ACC112 (cell line): Measurements from ENCODE around the gene KBTBD7.

Experiments
- H2AFZ ChIP-seq: fragments of 200-600 bp; sonication (generic); one replicate; pipeline ENCODE4 v1.6.0; 2017; ENCODE audit warnings: antibody characterized with exemption, low read length; ENCODE audit not compliant: unreplicated experiment
- H3K27ac ChIP-seq: fragments of 200-600 bp; sonication (generic); 2 replicates; pipeline ENCODE4 v1.5.1; 2014; ENCODE audit warnings: low read depth, mild to moderate bottlenecking, antibody characterized with exemption, low read length, moderate library complexity
- H3K27me3 ChIP-seq: fragments of 200-600 bp; sonication (generic); 2 replicates; pipeline ENCODE4 v1.6.1; 2014; ENCODE audit warnings: mild to moderate bottlenecking, antibody characterized with exemption, low read length, moderate library complexity, mixed read lengths; ENCODE audit not compliant: insufficient read depth
- H3K36me3 ChIP-seq: fragments of 200-600 bp; sonication (generic); 2 replicates; pipeline ENCODE4 v1.6.1; 2016; ENCODE audit warnings: mild to moderate bottlenecking, antibody characterized with exemption, low read length, moderate library complexity, mixed read lengths; ENCODE audit not compliant: insufficient read depth
- H3K4me1 ChIP-seq: fragments of 200-600 bp; sonication (generic); one replicate; pipeline ENCODE4 v1.6.1; 2016; ENCODE audit warnings: low read length, mixed read lengths; ENCODE audit not compliant: insufficient read depth, unreplicated experiment, control insufficient read depth
- H3K4me3 ChIP-seq: fragments of 200-600 bp; sonication (generic); 2 replicates; pipeline ENCODE4 v1.5.1; 2014; ENCODE audit warnings: mild to moderate bottlenecking, low read depth, low read length
- H3K79me2 ChIP-seq: fragments of 200-600 bp; sonication (generic); one replicate; pipeline ENCODE4 v1.6.0; 2016; ENCODE audit warnings: low read length; ENCODE audit not compliant: control insufficient read depth, unreplicated experiment, insufficient read depth

Gene KBTBD7, protein sequence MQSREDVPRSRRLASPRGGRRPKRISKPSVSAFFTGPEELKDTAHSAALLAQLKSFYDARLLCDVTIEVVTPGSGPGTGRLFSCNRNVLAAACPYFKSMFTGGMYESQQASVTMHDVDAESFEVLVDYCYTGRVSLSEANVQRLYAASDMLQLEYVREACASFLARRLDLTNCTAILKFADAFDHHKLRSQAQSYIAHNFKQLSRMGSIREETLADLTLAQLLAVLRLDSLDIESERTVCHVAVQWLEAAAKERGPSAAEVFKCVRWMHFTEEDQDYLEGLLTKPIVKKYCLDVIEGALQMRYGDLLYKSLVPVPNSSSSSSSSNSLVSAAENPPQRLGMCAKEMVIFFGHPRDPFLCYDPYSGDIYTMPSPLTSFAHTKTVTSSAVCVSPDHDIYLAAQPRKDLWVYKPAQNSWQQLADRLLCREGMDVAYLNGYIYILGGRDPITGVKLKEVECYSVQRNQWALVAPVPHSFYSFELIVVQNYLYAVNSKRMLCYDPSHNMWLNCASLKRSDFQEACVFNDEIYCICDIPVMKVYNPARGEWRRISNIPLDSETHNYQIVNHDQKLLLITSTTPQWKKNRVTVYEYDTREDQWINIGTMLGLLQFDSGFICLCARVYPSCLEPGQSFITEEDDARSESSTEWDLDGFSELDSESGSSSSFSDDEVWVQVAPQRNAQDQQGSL

DNA sequence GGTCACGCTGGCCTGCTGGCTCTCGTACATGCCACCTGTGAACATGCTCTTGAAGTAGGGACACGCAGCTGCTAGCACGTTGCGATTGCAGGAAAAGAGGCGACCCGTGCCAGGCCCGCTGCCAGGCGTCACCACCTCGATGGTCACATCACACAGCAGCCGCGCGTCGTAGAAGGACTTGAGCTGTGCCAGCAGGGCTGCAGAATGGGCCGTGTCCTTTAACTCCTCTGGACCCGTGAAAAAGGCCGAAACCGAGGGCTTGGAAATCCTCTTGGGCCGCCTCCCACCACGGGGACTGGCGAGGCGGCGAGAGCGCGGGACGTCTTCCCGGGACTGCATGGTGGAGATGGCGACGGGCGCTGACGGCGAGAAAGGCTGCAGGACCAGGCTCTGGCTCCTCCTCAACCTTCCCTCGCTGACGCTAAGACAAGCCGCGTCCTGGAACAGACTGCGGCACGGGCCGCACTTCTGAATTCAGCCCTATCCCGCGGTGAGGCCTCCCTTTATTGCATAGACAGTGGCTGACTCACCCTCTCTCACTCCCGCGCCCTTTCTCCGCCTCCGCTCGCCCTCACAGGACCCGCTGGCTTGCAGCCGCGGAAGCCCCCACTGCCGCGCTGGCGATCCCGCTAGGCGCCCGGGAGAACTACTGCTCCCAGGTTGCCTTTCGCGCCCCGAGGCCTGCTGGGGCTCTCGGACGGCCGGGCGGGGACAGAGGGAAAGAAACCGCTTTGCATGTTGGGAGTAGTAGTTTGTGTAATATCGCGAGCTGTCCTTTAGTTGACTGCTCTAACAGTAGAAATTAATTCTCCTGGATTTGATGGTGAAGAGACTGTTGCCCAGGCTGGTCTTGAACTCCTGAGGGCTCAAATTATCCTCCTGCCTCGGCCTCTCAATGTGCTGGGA, at the start of gene KBTBD7:
KBTBD7 (minus strand) TSS at position 651 of the 906 bp plus-strand sequence; CDS start at position 339, 312 bp downstream.
- Histone ChIP-seq H3K79me2 (peaks cover 8% of the 10 kb centered on the region), H2AFZ (peak within 1 kb of the TSS; percentile 97)

DNA sequence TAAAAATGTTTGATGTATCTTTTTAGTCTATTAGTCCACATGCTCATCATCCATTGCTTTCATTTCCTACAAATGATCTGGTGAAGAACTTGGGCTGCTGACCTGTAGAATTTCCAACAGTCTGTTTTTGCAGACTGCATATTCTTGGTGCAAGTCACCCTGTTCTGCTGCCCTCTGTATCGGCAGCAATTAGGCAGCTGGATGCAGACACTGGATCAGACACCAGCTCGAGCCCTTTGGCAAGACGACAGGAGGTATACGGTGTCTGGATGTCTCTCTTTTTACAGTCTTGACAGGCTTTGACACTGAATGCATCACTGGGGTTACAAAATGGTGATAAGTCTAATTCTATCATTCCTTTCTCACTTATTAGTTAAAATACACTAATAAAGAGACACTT, 47.3 kb upstream of the KBTBD7 start:
- Histone ChIP-seq H3K36me3 (no peaks in the 10 kb centered on the region), H2AFZ (no peak overlapping the region), H3K4me3 (no peak overlapping the region), H3K4me1 (peaks cover 6% of the 10 kb centered on the region), H3K27ac (no peak overlapping the region), H3K79me2 (no peaks in the 10 kb centered on the region), H3K27me3 (no peaks in the 10 kb centered on the region)

More for the DNA sequence above, at the start of gene KBTBD7:
- Histone ChIP-seq H3K27ac (peak within 1 kb of the TSS; percentile 77), H3K36me3 (no peaks in the 10 kb centered on the region), H3K4me3 (peak within 1 kb of the TSS; percentile 79), H3K4me1 (peaks cover 18% of the 10 kb centered on the region), H3K27me3 (no peaks in the 10 kb centered on the region)

DNA sequence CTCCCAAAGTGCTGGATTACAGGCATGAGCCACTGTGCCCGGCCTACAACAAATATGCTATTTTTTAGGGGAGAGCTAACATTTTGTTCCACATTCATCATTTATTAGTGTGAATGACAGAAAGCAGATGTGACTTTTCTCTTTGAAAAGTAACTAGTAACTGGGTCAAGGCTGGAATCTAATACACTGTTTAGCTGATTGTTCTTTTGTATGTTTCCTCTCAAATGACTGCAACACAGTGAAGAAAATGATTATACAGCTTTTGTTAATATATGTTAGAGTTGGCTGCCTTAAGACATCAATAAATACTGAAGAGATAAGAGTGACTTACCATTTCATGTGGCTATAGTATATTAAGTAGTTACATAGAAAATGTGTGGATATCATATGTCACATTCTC, 42.0 kb upstream of the KBTBD7 start:
- Histone ChIP-seq H3K79me2 (no peaks in the 10 kb centered on the region), H2AFZ (no peak overlapping the region), H3K36me3 (no peaks in the 10 kb centered on the region), H3K4me1 (no peaks in the 10 kb centered on the region), H3K27ac (no peak overlapping the region), H3K27me3 (no peaks in the 10 kb centered on the region), H3K4me3 (no peak overlapping the region)

DNA sequence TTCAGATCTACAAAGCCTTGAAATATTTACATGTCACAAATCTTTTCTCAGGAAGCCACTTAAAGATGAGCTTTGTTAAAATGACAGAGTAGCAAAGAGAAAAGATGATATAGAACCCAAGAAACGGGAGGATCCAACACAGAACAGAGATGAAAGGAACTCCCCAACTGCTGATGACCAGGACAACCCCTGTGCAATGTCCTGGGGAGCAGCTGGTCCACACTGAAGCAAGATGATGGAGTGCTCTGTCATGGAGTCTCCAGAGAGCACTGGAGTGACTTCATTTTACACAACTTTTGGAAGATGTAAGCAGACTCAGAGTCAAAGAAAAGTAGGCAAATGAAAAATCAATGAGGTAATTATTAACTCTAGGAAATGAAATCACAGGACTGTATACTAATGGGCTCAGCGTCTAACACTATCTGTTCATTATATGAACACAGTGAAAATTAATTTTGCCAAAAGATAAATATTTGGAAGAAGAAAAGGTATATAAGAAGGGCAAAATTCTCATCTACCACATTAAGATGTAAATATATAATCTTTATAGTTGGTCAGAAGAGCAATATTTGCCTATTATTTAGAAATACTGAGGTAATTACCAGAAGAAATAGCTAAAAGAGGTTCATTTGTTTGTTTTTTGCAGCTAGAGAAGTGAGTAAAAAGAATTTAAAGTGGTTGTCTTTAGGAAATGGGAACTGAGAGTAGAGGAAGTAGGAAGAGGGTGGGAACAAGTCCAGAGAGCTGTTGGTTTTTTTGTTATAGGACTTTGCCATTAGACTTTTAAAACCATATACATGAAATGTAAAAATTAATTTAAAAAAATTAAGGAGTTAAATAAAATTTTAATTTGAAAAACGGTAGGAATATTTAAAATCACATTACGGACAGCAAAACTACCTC, 38.5 kb upstream of the KBTBD7 start:
- Histone ChIP-seq H3K36me3 (0 out of 2 replicates have a peak, but pooled peaks cover 3% of the 10 kb centered on the region), H3K4me1 (no peaks in the 10 kb centered on the region), H2AFZ (no peak overlapping the region), H3K4me3 (no peak overlapping the region), H3K27ac (no peak overlapping the region), H3K79me2 (no peaks in the 10 kb centered on the region), H3K27me3 (no peaks in the 10 kb centered on the region)

DNA sequence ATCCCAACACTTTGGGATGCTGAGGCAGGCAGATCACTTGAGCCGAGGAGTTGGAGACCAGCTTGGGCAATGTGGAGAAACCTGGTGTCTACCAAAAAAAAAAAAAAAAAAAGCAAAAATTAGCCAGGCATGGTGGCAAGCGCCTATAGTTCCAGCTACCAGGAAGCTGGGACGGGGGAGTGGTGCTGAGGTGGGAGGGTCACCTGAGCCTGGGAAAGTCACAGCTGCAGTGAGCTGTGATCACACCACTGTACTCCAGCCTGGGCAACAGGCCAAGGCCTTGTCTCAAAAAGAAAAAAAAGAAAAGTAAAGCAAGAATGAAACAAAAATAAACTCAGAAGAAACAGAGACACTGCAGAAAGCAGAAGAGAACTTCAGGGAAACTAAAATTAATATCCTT, 37.4 kb upstream of the KBTBD7 start:
- Histone ChIP-seq H3K27ac (no peak overlapping the region), H3K4me3 (no peak overlapping the region), H3K79me2 (no peaks in the 10 kb centered on the region)

DNA sequence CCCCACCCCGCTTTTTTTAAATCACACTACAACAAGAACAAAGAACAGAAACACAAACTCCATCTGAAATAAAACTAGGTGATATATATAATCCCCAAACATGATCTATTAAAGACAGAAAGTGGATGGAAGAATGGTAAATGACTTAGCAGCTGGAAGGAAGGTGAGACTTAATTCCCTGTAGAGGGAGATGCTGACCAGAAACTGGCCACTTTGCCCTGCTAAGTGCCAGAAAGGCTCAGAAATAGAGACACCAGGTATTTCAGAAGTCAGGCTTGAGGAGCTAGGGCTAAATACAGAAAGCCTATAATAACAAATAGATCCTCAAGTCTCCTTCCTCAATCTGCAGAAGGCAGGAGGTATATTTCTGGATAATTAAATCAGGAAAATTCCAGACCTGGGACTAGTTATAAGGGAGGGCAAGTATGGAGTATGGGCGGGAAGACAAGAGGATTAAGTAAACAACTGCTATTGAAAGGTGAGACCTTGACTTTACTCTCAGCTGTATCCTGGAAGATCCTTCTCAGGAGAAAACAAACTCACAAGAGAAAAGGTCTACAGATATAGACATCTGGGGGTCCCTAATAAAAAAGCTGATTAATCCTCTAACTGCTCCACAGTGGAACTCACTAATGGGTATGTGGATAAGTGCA, 36.8 kb upstream of the KBTBD7 start:
- Histone ChIP-seq H3K4me1 (no peaks in the 10 kb centered on the region), H3K27ac (no peak overlapping the region), H2AFZ (no peak overlapping the region), H3K36me3 (0 out of 2 replicates have a peak, but pooled peaks cover 3% of the 10 kb centered on the region), H3K79me2 (no peaks in the 10 kb centered on the region), H3K27me3 (no peaks in the 10 kb centered on the region), H3K4me3 (no peak overlapping the region)

More for the DNA sequence above, 37.4 kb upstream of the KBTBD7 start:
- H3K4me1 ChIP-seq = no peaks in the 10 kb centered on the region
- no peaks in the 10 kb centered on the region for H3K27me3 ChIP-seq
- H2AFZ ChIP-seq = no peak overlapping the region
- 0 out of 2 replicates have a peak, but pooled peaks cover 3% of the 10 kb centered on the region for H3K36me3 ChIP-seq

DNA sequence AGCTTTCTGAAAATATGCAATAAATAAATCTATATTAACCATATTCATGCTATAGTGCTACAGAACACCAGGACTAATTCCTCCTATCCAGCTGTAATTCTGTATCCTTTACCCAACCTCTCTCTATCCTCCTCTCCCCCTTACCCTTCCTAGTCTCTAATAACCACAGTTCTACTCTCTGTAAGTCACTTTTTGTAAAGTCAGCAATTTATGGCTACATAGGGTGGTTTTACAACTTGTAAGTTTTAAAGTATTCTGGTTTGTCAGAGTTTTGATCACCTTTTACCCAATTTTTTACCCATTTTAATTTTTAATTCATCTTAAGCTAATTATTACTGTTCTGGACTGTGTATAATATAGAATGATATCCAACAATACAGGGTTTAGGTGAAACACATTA, 35.0 kb upstream of the KBTBD7 start:
- H3K4me1 ChIP-seq = peaks cover 5% of the 10 kb centered on the region
- H3K79me2 ChIP-seq = no peaks in the 10 kb centered on the region
- H3K36me3 ChIP-seq = 0 out of 2 replicates have a peak, but pooled peaks cover 3% of the 10 kb centered on the region
- no peaks in the 10 kb centered on the region for H3K27me3 ChIP-seq
- H3K4me3 ChIP-seq = no peak overlapping the region
- H3K27ac ChIP-seq = no peak overlapping the region
- H2AFZ ChIP-seq = no peak overlapping the region

DNA sequence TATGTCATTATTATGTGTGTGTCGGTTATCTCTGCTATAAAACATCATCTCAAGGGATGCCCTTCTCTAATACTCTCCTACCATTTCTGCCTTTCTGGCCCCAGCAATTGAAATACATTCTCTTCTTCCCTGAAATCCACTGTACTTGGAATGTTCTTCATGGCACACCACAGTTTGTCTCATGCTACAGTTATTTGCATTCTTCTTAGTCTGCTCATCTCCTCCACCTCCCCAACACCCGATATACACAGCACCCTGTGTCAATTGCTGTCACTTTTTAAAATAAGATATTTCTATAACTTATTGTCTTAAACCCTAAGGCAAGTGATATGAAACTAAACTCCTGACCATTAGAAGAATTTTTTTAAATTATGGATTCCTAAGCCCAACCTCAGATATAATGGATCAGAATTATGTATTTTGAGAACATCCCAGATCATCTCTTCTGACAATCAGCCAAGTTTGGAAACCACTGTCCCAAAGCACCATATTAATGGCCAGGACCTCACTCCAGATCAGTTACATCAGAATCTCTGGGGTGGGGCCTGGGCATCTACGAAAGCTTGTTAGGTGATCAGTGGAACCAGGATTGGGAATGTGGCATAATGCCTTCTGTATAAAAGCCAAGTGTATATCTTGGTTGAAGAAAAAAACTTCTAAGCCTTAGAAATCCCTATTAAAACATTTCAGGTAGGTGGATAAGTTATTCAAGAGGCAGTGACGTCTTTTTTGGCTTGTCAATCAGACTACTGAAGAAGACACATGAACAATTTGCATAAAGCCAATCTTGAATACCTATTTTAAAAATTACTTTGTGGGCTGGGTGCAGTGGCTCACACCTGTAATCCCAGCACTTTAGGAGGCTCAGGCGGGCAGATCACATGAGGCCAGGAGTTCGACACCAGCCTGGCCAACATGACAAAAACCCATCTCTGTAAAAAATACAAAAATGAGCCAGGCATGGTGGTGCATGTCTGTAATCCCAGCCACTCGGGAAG, 30.0 kb upstream of the KBTBD7 start:
- Histone ChIP-seq H3K27ac (peak overlapping the region; percentile 46), H3K4me3 (no peak overlapping the region; the same call in 1 of the 2 replicates), H3K79me2 (no peaks in the 10 kb centered on the region), H3K4me1 (peaks cover 15% of the 10 kb centered on the region), H3K36me3 (0 out of 2 replicates have a peak, but pooled peaks cover under 1% of the 10 kb centered on the region), H2AFZ (no peak overlapping the region), H3K27me3 (no peaks in the 10 kb centered on the region)
